ENCODE measurements around the gene AGPAT4.
"Not testable (repeated sequence)": the region's sequence is repeated elsewhere in the genome, so short reads cannot be mapped to it uniquely, and the experiment has no call there.

The AGPAT4 gene

GRCh38 chr6:161189891-161190290, 84.0 kb downstream of the AGPAT4 start:
- H3K36me3 ChIP-seq (replicated peaks), result no peaks in the 10 kb centered on the region
- H3K27me3 ChIP-seq (ENCODE audit: low read depth), result no peaks in the 10 kb centered on the region
- in situ Hi-C loops (cut with MboI; ENCODE audit: low sequenced_read_pairs), result no loop called here
- no peaks in the 10 kb centered on the region for H3K4me1 ChIP-seq
- no peak overlapping the region for H3K4me3 ChIP-seq
- DNase-seq (ENCODE audit: low spot score in 2 of 2), result no peak
- no peaks in the 10 kb centered on the region for H3K9me3 ChIP-seq

- Histone ChIP-seq H3K36me3 (replicated peaks) (no peaks in the 10 kb centered on the region), H3K4me3 (no peak overlapping the region), H3K9me3 (no peaks in the 10 kb centered on the region), H3K27me3 (ENCODE audit: low read depth) (no peaks in the 10 kb centered on the region), H3K4me1 (no peaks in the 10 kb centered on the region)
- in situ Hi-C loops (cut with MboI; ENCODE audit: low sequenced_read_pairs), result no loop called here
- no peak for DNase-seq (ENCODE audit: low spot score in 2 of 2)
Measured at GRCh38 chr6:161188547-161189465, 85.1 kb downstream of the AGPAT4 start.

- H3K9me3 ChIP-seq, result no peaks in the 10 kb centered on the region
- in situ Hi-C loops (cut with MboI; ENCODE audit: low sequenced_read_pairs), result no loop called here
- no peak overlapping the region for H3K4me3 ChIP-seq
- no peaks in the 10 kb centered on the region for H3K36me3 ChIP-seq (replicated peaks)
- H3K4me1 ChIP-seq, result no peaks in the 10 kb centered on the region
- no peaks in the 10 kb centered on the region for H3K27me3 ChIP-seq (ENCODE audit: low read depth)
- no peak for DNase-seq (ENCODE audit: low spot score in 2 of 2)
Measured at GRCh38 chr6:161186173-161186769, 87.6 kb downstream of the AGPAT4 start.

- Histone ChIP-seq H3K4me1 (no peaks in the 10 kb centered on the region), H3K4me3 (no peak overlapping the region), H3K36me3 (replicated peaks) (no peaks in the 10 kb centered on the region), H3K9me3 (no peaks in the 10 kb centered on the region; the same call in 1 of the 2 replicates), H3K27me3 (ENCODE audit: low read depth) (no peaks in the 10 kb centered on the region)
- in situ Hi-C loops (cut with MboI; ENCODE audit: low sequenced_read_pairs), result no loop called here
- no peak for DNase-seq (ENCODE audit: low spot score in 2 of 2)
Measured at GRCh38 chr6:161181121-161181520, 92.7 kb downstream of the AGPAT4 start.

- in situ Hi-C loops (cut with MboI; ENCODE audit: low sequenced_read_pairs); DNase-seq (ENCODE audit: low spot score in 2 of 2); H3K36me3 ChIP-seq (replicated peaks); H3K4me1 ChIP-seq; H3K4me3 ChIP-seq; H3K27me3 ChIP-seq (ENCODE audit: low read depth); H3K9me3 ChIP-seq: not testable (repeated sequence)
Measured at GRCh38 chr6:161178155-161178554, 95.7 kb downstream of the AGPAT4 start.

GRCh38 chr6:161176428-161176827, 97.4 kb downstream of the AGPAT4 start:
- DNase-seq (ENCODE audit: low spot score in 2 of 2); H3K4me3 ChIP-seq; H3K9me3 ChIP-seq; in situ Hi-C loops (cut with MboI; ENCODE audit: low sequenced_read_pairs); H3K4me1 ChIP-seq; H3K27me3 ChIP-seq (ENCODE audit: low read depth); H3K36me3 ChIP-seq (replicated peaks): not testable (repeated sequence)

- H3K4me1 ChIP-seq; H3K36me3 ChIP-seq (replicated peaks); H3K9me3 ChIP-seq; H3K27me3 ChIP-seq (ENCODE audit: low read depth); DNase-seq (ENCODE audit: low spot score in 2 of 2); H3K4me3 ChIP-seq; in situ Hi-C loops (cut with MboI; ENCODE audit: low sequenced_read_pairs): not testable (repeated sequence)
Measured at GRCh38 chr6:161172769-161173168, 101.1 kb downstream of the AGPAT4 start.

GRCh38 chr6:161171207-161171606, 102.7 kb downstream of the AGPAT4 start:
- H3K36me3 ChIP-seq (replicated peaks), result no peaks in the 10 kb centered on the region
- in situ Hi-C loops (cut with MboI; ENCODE audit: low sequenced_read_pairs), result no loop called here
- H3K9me3 ChIP-seq, result no peaks in the 10 kb centered on the region
- no peak for DNase-seq (ENCODE audit: low spot score in 2 of 2)
- H3K4me3 ChIP-seq, result no peak overlapping the region
- no peaks in the 10 kb centered on the region for H3K4me1 ChIP-seq
- no peaks in the 10 kb centered on the region for H3K27me3 ChIP-seq (ENCODE audit: low read depth)

- H3K4me3 ChIP-seq, result no peak overlapping the region
- in situ Hi-C loops (cut with MboI; ENCODE audit: low sequenced_read_pairs), result no loop called here
- H3K4me1 ChIP-seq, result no peaks in the 10 kb centered on the region
- H3K27me3 ChIP-seq (ENCODE audit: low read depth), result no peaks in the 10 kb centered on the region
- DNase-seq (ENCODE audit: low spot score in 2 of 2), result no peak
- H3K9me3 ChIP-seq, result no peaks in the 10 kb centered on the region
- 0 out of 2 replicates have a peak, but pooled peaks cover 1% of the 10 kb centered on the region for H3K36me3 ChIP-seq (replicated peaks)
Measured at GRCh38 chr6:161169696-161170095, 104.2 kb downstream of the AGPAT4 start.

GRCh38 chr6:161169035-161169434, 104.8 kb downstream of the AGPAT4 start:
- Histone ChIP-seq H3K27me3 (ENCODE audit: low read depth) (no peaks in the 10 kb centered on the region), H3K36me3 (replicated peaks) (0 out of 2 replicates have a peak, but pooled peaks cover 4% of the 10 kb centered on the region), H3K4me3 (no peak overlapping the region), H3K4me1 (no peaks in the 10 kb centered on the region), H3K9me3 (no peaks in the 10 kb centered on the region)
- in situ Hi-C loops (cut with MboI; ENCODE audit: low sequenced_read_pairs), result no loop called here
- no peak for DNase-seq (ENCODE audit: low spot score in 2 of 2)

- no peaks in the 10 kb centered on the region for H3K4me1 ChIP-seq
- DNase-seq (ENCODE audit: low spot score in 2 of 2), result no peak
- no peaks in the 10 kb centered on the region for H3K9me3 ChIP-seq
- H3K27me3 ChIP-seq (ENCODE audit: low read depth), result no peaks in the 10 kb centered on the region
- H3K36me3 ChIP-seq (replicated peaks), result peaks cover 4% of the 10 kb centered on the region; the same call in 1 of the 2 replicates
- no peak overlapping the region for H3K4me3 ChIP-seq
- in situ Hi-C loops (cut with MboI; ENCODE audit: low sequenced_read_pairs), result no loop called here
Measured at GRCh38 chr6:161168281-161168891, 105.5 kb downstream of the AGPAT4 start.

GRCh38 chr6:161166677-161167076, 107.2 kb downstream of the AGPAT4 start:
- no peak for DNase-seq (ENCODE audit: low spot score in 2 of 2)
- peaks cover 4% of the 10 kb centered on the region; the same call in 1 of the 2 replicates for H3K36me3 ChIP-seq (replicated peaks)
- no peaks in the 10 kb centered on the region for H3K4me1 ChIP-seq
- H3K9me3 ChIP-seq, result no peaks in the 10 kb centered on the region
- no peaks in the 10 kb centered on the region for H3K27me3 ChIP-seq (ENCODE audit: low read depth)
- in situ Hi-C loops (cut with MboI; ENCODE audit: low sequenced_read_pairs), result no loop called here
- no peak overlapping the region for H3K4me3 ChIP-seq

GRCh38 chr6:161166176-161166575, 107.7 kb downstream of the AGPAT4 start:
- DNase-seq (ENCODE audit: low spot score in 2 of 2), result no peak
- Histone ChIP-seq H3K4me3 (no peak overlapping the region), H3K4me1 (no peaks in the 10 kb centered on the region), H3K9me3 (no peaks in the 10 kb centered on the region), H3K27me3 (ENCODE audit: low read depth) (no peaks in the 10 kb centered on the region), H3K36me3 (replicated peaks) (peaks cover 4% of the 10 kb centered on the region; the same call in 1 of the 2 replicates)
- in situ Hi-C loops (cut with MboI; ENCODE audit: low sequenced_read_pairs), result no loop called here

- no peaks in the 10 kb centered on the region for H3K27me3 ChIP-seq (ENCODE audit: low read depth)
- H3K36me3 ChIP-seq (replicated peaks), result peaks cover 4% of the 10 kb centered on the region; the same call in 1 of the 2 replicates
Measured at GRCh38 chr6:161164182-161164625, 109.7 kb downstream of the AGPAT4 start.

More at GRCh38 chr6:161164182-161164625, 109.7 kb downstream of the AGPAT4 start:
- H3K4me1 ChIP-seq, result no peaks in the 10 kb centered on the region
- in situ Hi-C loops (cut with MboI; ENCODE audit: low sequenced_read_pairs), result no loop called here
- no peak overlapping the region for H3K4me3 ChIP-seq
- no peaks in the 10 kb centered on the region for H3K9me3 ChIP-seq
- no peak for DNase-seq (ENCODE audit: low spot score in 2 of 2)

Data from HAP-1 (cell line).